DOHH2 (cell line): ENCODE results near the gene EXOC6B.

Experiments used
- H3F3A ChIP-seq: fragments of 200-600 bp; sonication (generic), shearing (Covaris generic); 2 replicates; pipeline ENCODE4 v1.6.0; 2016; ENCODE audit warnings: antibody characterized with exemption, mild to moderate bottlenecking; ENCODE audit not compliant: control insufficient read depth, insufficient read depth
- H3K27ac ChIP-seq: fragments of 200-600 bp; sonication (generic); 2 replicates; pipeline ENCODE4 v1.5.1; 2014; ENCODE audit warnings: low read depth, mild to moderate bottlenecking, low read length, moderate library complexity
- H3K27me3 ChIP-seq: fragments of 200-600 bp; sonication (generic); 2 replicates; pipeline ENCODE4 v1.6.1; 2014; ENCODE audit warnings: mild to moderate bottlenecking, low read length, mixed read lengths; ENCODE audit not compliant: control insufficient read depth
- H3K36me3 ChIP-seq: fragments of 200-600 bp; sonication (generic); 2 replicates; pipeline ENCODE4 v1.6.1; 2014; ENCODE audit warnings: mild to moderate bottlenecking, low read length, moderate library complexity, mixed read lengths; ENCODE audit not compliant: control insufficient read depth
- H3K4me1 ChIP-seq: fragments of 200-600 bp; sonication (generic); 2 replicates; pipeline ENCODE4 v1.6.1; 2014; ENCODE audit warnings: mild to moderate bottlenecking, low read length, mixed read lengths; ENCODE audit not compliant: control insufficient read depth
- H3K4me2 ChIP-seq: fragments of 200-600 bp; sonication (generic); 2 replicates; pipeline ENCODE4 v1.6.0; 2014; ENCODE audit warnings: mild to moderate bottlenecking, low read length, moderate library complexity
- H3K4me3 ChIP-seq: fragments of 200-600 bp; sonication (generic); 2 replicates; pipeline ENCODE4 v1.5.1; 2014; ENCODE audit warnings: mild to moderate bottlenecking, low read length, mixed read lengths
- H3K79me2 ChIP-seq: fragments of 200-600 bp; sonication (generic); 2 replicates; pipeline ENCODE4 v1.6.1; 2014; ENCODE audit warnings: mild to moderate bottlenecking, low read length, mixed read lengths; ENCODE audit not compliant: control insufficient read depth
- H3K9me2 ChIP-seq: fragments of 200-600 bp; sonication (generic); replicated peaks from 2 replicates; pipeline ENCODE4 v1.6.1; 2014; ENCODE audit warnings: mild to moderate bottlenecking, low read length, mixed read lengths; ENCODE audit not compliant: control insufficient read depth
- H3K9me3 ChIP-seq: fragments of 200-600 bp; sonication (generic); 2 replicates; pipeline ENCODE4 v1.6.1; 2014; ENCODE audit warnings: antibody characterized with exemption, low read length, mixed read lengths; ENCODE audit not compliant: control insufficient read depth, insufficient read depth
- H4K20me1 ChIP-seq: fragments of 200-600 bp; sonication (generic); 2 replicates; pipeline ENCODE4 v1.6.0; 2014; ENCODE audit warnings: low read depth, mild to moderate bottlenecking, antibody characterized with exemption, low read length, moderate library complexity; ENCODE audit not compliant: control insufficient read depth, insufficient read depth
- CTCF ChIP-seq: fragments of 200-600 bp; sonication (generic); IDR thresholded peaks from one replicate; pipeline ENCODE4 v1.5.1; 2014; ENCODE audit warnings: antibody characterized with exemption, mild to moderate bottlenecking, low read depth, low read length; ENCODE audit not compliant: poor library complexity, severe bottlenecking
- EZH2phosphoT487 ChIP-seq: fragments of 200-600 bp; sonication (generic); IDR thresholded peaks from 2 replicates; pipeline ENCODE4 v1.6.1; 2017; ENCODE audit warnings: borderline replicate concordance, mild to moderate bottlenecking, antibody characterized with exemption, low read length, moderate library complexity, mixed read lengths

EXOC6B gene

GRCh38 chr2:72147303-72147971, 678.4 kb downstream of the EXOC6B start, which contains the start of gene CYP26B1:
CYP26B1 (minus strand) TSS chr2:72147862; CDS start chr2:72147834, 28 bp downstream.
- Histone ChIP-seq H3K36me3 (no peaks in the 10 kb centered on the region), H3K79me2 (no peaks in the 10 kb centered on the region), H3K4me2 (no peak within 1 kb of the TSS), H4K20me1 (no peaks in the 10 kb centered on the region), H3K27ac (no peak within 1 kb of the TSS), H3F3A (no peaks in the 10 kb centered on the region), H3K4me1 (no peaks in the 10 kb centered on the region), H3K27me3 (peaks cover 32% of the 10 kb centered on the region), H3K9me3 (no peaks in the 10 kb centered on the region), H3K4me3 (no peak within 1 kb of the TSS), H3K9me2 (no peaks in the 10 kb centered on the region)
- no peak for TF ChIP-seq CTCF

GRCh38 chr2:72146347-72147302, 679.2 kb downstream of the EXOC6B start:
- no peak overlapping the region for H3K4me2 ChIP-seq
- no peaks in the 10 kb centered on the region for H4K20me1 ChIP-seq
- H3K4me3 ChIP-seq: no peak overlapping the region
- H3K36me3 ChIP-seq: no peaks in the 10 kb centered on the region
- no peak overlapping the region for H3K27ac ChIP-seq
- no peaks in the 10 kb centered on the region for H3K4me1 ChIP-seq
- H3F3A ChIP-seq: no peaks in the 10 kb centered on the region
- no peaks in the 10 kb centered on the region for H3K9me3 ChIP-seq
- TF ChIP-seq EZH2phosphoT487 (no peak), CTCF (no peak)
- H3K27me3 ChIP-seq: peaks cover 32% of the 10 kb centered on the region
- no peaks in the 10 kb centered on the region for H3K9me2 ChIP-seq
- no peaks in the 10 kb centered on the region for H3K79me2 ChIP-seq

- Histone ChIP-seq H3K27me3 (peaks cover 28% of the 10 kb centered on the region), H3K4me3 (no peak overlapping the region), H3K4me1 (no peaks in the 10 kb centered on the region), H3F3A (no peaks in the 10 kb centered on the region), H4K20me1 (no peaks in the 10 kb centered on the region), H3K27ac (no peak overlapping the region), H3K79me2 (no peaks in the 10 kb centered on the region), H3K4me2 (no peak overlapping the region), H3K36me3 (no peaks in the 10 kb centered on the region), H3K9me3 (no peaks in the 10 kb centered on the region), H3K9me2 (no peaks in the 10 kb centered on the region)
- TF ChIP-seq CTCF: no peak
Measured at GRCh38 chr2:72145658-72146329, 680.0 kb downstream of the EXOC6B start.
